GM08714 (cell line): Measurements from ENCODE around the gene MGST2.
"Not testable (repeated sequence)": the region's sequence is repeated elsewhere in the genome, so short reads cannot be mapped to it uniquely, and the experiment has no call there.

Experiments
- H3K4me3 ChIP-seq: fragments of 200-500 bp; sonication (Bioruptor generic); 2 replicates; pipeline ENCODE4 v1.5.1; 2014; ENCODE audit warnings: mild to moderate bottlenecking, low read length, inconsistent platforms
- ZNF274 ChIP-seq: IDR thresholded peaks from 2 replicates; pipeline ENCODE4 v1.6.1; 2012; ENCODE audit warnings: mild to moderate bottlenecking, low read depth, low read length

Gene MGST2

GRCh38 chr4:139633195-139633594, 32.4 kb upstream of the MGST2 start:
- no peak overlapping the region for H3K4me3 ChIP-seq
- TF ChIP-seq ZNF274, result no peak

GRCh38 chr4:139633661-139634060, 32.0 kb upstream of the MGST2 start:
- TF ChIP-seq ZNF274, result no peak
- no peak overlapping the region for H3K4me3 ChIP-seq

DNA sequence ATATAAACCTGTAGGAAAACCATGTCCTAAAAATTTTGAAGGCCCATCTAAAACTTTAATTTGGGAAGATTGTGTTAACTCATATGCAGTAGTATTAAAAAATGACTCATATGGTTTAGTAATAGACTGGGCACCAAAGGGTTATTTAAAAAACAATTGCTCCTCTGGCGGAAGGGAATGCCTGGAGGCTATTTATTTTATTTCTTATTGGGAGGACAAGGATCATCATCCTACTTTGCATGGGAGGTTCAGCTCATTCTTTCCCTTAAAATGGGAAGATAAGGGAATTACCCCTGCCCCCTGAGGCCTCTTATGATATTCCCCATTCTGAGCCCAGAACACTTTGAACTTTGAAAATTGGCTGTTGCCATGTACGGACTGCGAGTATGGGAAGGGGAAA, 29.7 kb upstream of the MGST2 start:
- no peak overlapping the region for H3K4me3 ChIP-seq
- TF ChIP-seq ZNF274, result no peak

GRCh38 chr4:139638306-139638705, 27.3 kb upstream of the MGST2 start:
- H3K4me3 ChIP-seq, result not testable (repeated sequence)

GRCh38 chr4:139639654-139640053, 26.0 kb upstream of the MGST2 start:
- TF ChIP-seq ZNF274, result no peak
- no peak overlapping the region for H3K4me3 ChIP-seq

DNA sequence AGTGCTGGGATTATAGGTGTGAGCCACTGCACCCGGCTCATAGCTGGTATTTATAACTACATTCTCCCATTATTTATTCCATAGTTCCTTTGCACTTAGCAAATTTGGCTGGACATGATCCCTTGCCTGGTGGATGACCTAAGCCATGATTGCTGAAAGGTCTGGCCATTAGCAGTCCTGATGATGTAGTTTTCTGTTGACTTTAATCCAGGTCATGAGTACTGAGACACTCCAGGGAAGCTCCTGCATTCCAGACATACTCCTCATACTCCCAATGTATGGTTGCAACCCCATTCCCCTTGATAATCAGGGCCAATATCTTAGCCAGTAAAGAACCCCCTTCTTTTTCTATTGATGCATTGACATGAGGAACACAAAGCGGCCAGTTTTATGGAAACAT, 24.4 kb upstream of the MGST2 start:
- no peak overlapping the region for H3K4me3 ChIP-seq
- no peak for TF ChIP-seq ZNF274

GRCh38 chr4:139642364-139642763, 23.3 kb upstream of the MGST2 start:
- no peak for TF ChIP-seq ZNF274
- H3K4me3 ChIP-seq, result no peak overlapping the region

GRCh38 chr4:139643042-139643895, 22.4 kb upstream of the MGST2 start:
- H3K4me3 ChIP-seq, result no peak overlapping the region
- TF ChIP-seq ZNF274, result no peak

GRCh38 chr4:139645458-139645857, 20.2 kb upstream of the MGST2 start:
- no peak for TF ChIP-seq ZNF274
- no peak overlapping the region for H3K4me3 ChIP-seq

- no peak for TF ChIP-seq ZNF274
- H3K4me3 ChIP-seq, result no peak overlapping the region
These were observed 18.4 kb upstream of the MGST2 start for GRCh38 chr4:139647184-139647583.

GRCh38 chr4:139647952-139648351, 17.7 kb upstream of the MGST2 start:
- no peak overlapping the region for H3K4me3 ChIP-seq
- TF ChIP-seq ZNF274, result no peak

GRCh38 chr4:139651282-139652194, 14.1 kb upstream of the MGST2 start:
- no peak for TF ChIP-seq ZNF274
- H3K4me3 ChIP-seq, result no peak overlapping the region

- H3K4me3 ChIP-seq, result no peak overlapping the region
- no peak for TF ChIP-seq ZNF274
These were observed 11.1 kb upstream of the MGST2 start for GRCh38 chr4:139654516-139654915.

- H3K4me3 ChIP-seq, result no peak overlapping the region
- TF ChIP-seq ZNF274, result no peak
These were observed 10.5 kb upstream of the MGST2 start for GRCh38 chr4:139655116-139655515.

DNA sequence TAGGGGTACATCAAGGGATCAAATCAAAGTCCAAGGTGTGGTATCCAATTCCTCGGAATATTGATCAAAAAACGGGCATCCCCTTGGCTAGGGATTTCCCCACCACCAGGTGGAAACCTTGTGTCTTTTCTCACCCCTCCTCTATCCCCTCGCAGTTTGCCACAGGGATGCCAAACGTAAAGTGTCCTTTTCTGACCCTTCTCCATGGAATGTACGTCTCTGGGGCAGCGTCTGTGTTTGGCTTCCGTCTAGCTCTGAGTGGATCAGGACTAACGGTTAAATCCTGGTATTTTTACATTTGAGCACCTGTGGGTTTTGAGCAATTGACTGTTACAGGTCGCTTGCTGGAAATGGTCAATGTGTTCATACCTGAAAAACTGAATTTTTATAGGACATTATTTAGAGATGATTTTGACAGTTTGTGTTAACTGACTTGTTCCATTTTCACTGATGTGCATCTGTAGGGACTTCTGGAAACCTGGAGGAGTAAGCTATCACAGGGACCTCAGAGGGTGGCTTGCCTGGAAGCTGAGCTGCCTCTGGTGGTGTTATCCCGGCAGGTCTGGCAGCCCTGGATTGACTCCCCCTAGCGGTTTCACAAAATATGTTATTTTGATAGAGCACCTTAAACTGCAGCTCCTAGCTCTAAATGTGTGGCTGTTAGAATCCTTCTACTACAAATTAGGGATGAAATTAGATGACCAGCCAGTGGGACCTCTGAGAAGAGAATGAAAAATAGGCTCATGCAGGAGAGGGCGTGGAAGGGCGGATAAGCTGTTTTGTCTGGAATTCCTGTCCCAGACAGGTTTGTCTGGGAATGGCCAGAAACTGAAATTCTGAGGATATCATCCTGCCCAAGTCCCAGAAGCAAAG, 8.8 kb upstream of the MGST2 start:
- no peak for TF ChIP-seq ZNF274
- H3K4me3 ChIP-seq, result no peak overlapping the region
